ENCODE results near the gene SLC40A1.

The SLC40A1 gene

GRCh38 chr2:189524746-189525145, 55.8 kb downstream of the SLC40A1 start:
- no peak overlapping the region for H3K27ac ChIP-seq
- H3K4me3 ChIP-seq, result no peak overlapping the region

GRCh38 chr2:189522435-189523151, 58.0 kb downstream of the SLC40A1 start:
- H3K27ac ChIP-seq, result peak overlapping the region in 7 of 21 experiments; percentile 5 to 38 (median 28)

GRCh38 chr2:189521699-189522434, 58.7 kb downstream of the SLC40A1 start:
- Histone ChIP-seq H3K27ac (peak overlapping the region in 2 of 21 experiments; percentile 17 to 28), H3K4me3 (no peak overlapping the region)

More at GRCh38 chr2:189522435-189523151, 58.0 kb downstream of the SLC40A1 start:
- no peak overlapping the region for H3K4me3 ChIP-seq

- no peak overlapping the region for H3K27ac ChIP-seq
- H3K4me3 ChIP-seq, result no peak overlapping the region
Observed at GRCh38 chr2:189519631-189520387, 60.8 kb downstream of the SLC40A1 start.

- peak overlapping the region in 1 of 21 experiments; percentile 47 for H3K27ac ChIP-seq
Observed at GRCh38 chr2:189517847-189518535, 62.6 kb downstream of the SLC40A1 start.

GRCh38 chr2:189516546-189516945, 64.0 kb downstream of the SLC40A1 start:
- Histone ChIP-seq H3K27ac (peak overlapping the region in 1 of 21 experiments; percentile 20), H3K4me3 (no peak overlapping the region)

More at GRCh38 chr2:189517847-189518535, 62.6 kb downstream of the SLC40A1 start:
- no peak overlapping the region for H3K4me3 ChIP-seq

- H3K27ac ChIP-seq, result peak overlapping the region in 5 of 21 experiments; percentile 20 to 69 (median 26)
Observed at GRCh38 chr2:189515264-189515663, 65.3 kb downstream of the SLC40A1 start.

GRCh38 chr2:189514104-189514503, 66.5 kb downstream of the SLC40A1 start:
- Histone ChIP-seq H3K4me3 (no peak overlapping the region), H3K27ac (peak overlapping the region in 5 of 21 experiments; percentile 15 to 65 (median 25))

More at GRCh38 chr2:189515264-189515663, 65.3 kb downstream of the SLC40A1 start:
- no peak overlapping the region for H3K4me3 ChIP-seq

GRCh38 chr2:189512879-189513278, 67.7 kb downstream of the SLC40A1 start:
- no peak overlapping the region for H3K4me3 ChIP-seq
- peak overlapping the region in 2 of 21 experiments; percentile 7 to 65 for H3K27ac ChIP-seq

- H3K27ac ChIP-seq, result peak overlapping the region in 2 of 21 experiments; percentile 7 to 16
Observed at GRCh38 chr2:189511960-189512319, 68.6 kb downstream of the SLC40A1 start.

GRCh38 chr2:189511210-189511959, 69.2 kb downstream of the SLC40A1 start:
- H3K27ac ChIP-seq, result peak overlapping the region in 2 of 21 experiments; percentile 7 to 16
- no peak overlapping the region for H3K4me3 ChIP-seq

More at GRCh38 chr2:189511960-189512319, 68.6 kb downstream of the SLC40A1 start:
- H3K4me3 ChIP-seq, result no peak overlapping the region
